IMR-90 (cell line): ENCODE data around the gene RAP1GAP2. TPM values are rescaled to one million over a fixed set of nuclear protein-coding genes. Genes with fewer than 3 reads are reported as not detected.

Experiments used
- ATAC-seq: fragments of 200-7000 bp; cut with Tn5 transposase; 2 replicates; pipeline ENCODE4 v1.9.1; 2020; ENCODE audit warnings: low read depth, mild to moderate bottlenecking, moderate library complexity
- BruUV-seq: library from RNA; stranded (reverse); fragments of 400-500 nt; replicated peaks from 2 replicates; lab custom pipeline; 2021; lab: Mats Ljungman, UMichigan
- CTCF ChIA-PET: fragments of 300-600 bp; formaldehyde crosslinking; extraction: SDS; loops from one replicate; lab custom pipeline; 2021; ENCODE audit warnings: antibody characterized with exemption; lab: Yijun Ruan, JAX
- POLR2A ChIA-PET: fragments of 300-600 bp; sonication (Branson Sonifier 250); formaldehyde crosslinking; loops from one replicate; lab custom pipeline; 2022; ENCODE audit warnings: antibody characterized with exemption; ENCODE audit not compliant: unreplicated experiment; lab: Charles Lee
- DNase-seq: peaks from one replicate; pipeline ENCODE4 v3.0.0; 2013
- H2AFZ ChIP-seq: replicated peaks from 2 replicates; pipeline ENCODE3; 2013; ENCODE audit warnings: low read length, mild to moderate bottlenecking; ENCODE audit not compliant: poor library complexity
- H2AK5ac ChIP-seq: 2 replicates; pipeline ENCODE4 v1.6.1; 2013; ENCODE audit warnings: low read depth, low read length, inconsistent platforms
- H2AK9ac ChIP-seq: replicated peaks from 2 replicates; pipeline ENCODE3; 2013; ENCODE audit warnings: mild to moderate bottlenecking, low read depth, low read length, moderate library complexity; ENCODE audit not compliant: poor library complexity
- H2BK120ac ChIP-seq: 2 replicates; pipeline ENCODE4 v1.6.1; 2013; ENCODE audit warnings: low read depth, low read length, inconsistent platforms
- H2BK15ac ChIP-seq: 3 replicates; pipeline ENCODE4 v1.6.1; 2013; ENCODE audit warnings: low read depth, low read length, inconsistent platforms
- H2BK20ac ChIP-seq: 2 replicates; pipeline ENCODE4 v1.6.1; 2013; ENCODE audit warnings: low read depth, mild to moderate bottlenecking, inconsistent platforms, low read length, moderate library complexity
- H2BK5ac ChIP-seq: 2 replicates; pipeline ENCODE4 v1.6.1; 2013; ENCODE audit warnings: mild to moderate bottlenecking, low read depth, low read length, inconsistent platforms; ENCODE audit not compliant: poor library complexity, severe bottlenecking
- H3K14ac ChIP-seq: replicated peaks from 2 replicates; pipeline ENCODE4 v1.6.1; 2013; ENCODE audit warnings: low read depth, low read length, inconsistent platforms
- H3K18ac ChIP-seq: 2 replicates; pipeline ENCODE4 v1.6.1; 2013; ENCODE audit warnings: low read depth, low read length, control low read depth
- H3K23ac ChIP-seq: 2 replicates; pipeline ENCODE4 v1.6.1; 2013; ENCODE audit warnings: low read depth, low read length, inconsistent platforms
- H3K27ac ChIP-seq: 2 replicates; pipeline ENCODE4 v1.5.1; 2013; ENCODE audit warnings: mild to moderate bottlenecking, control low read depth, low read length; ENCODE audit not compliant: insufficient read depth
- H3K27me3 ChIP-seq: 2 replicates; pipeline ENCODE4 v1.6.1; 2013; ENCODE audit warnings: low read length; ENCODE audit not compliant: control insufficient read depth, insufficient read depth
- H3K36me3 ChIP-seq: 2 replicates; pipeline ENCODE4 v1.6.1; 2013; ENCODE audit warnings: low read length, mixed read lengths; ENCODE audit not compliant: control insufficient read depth, insufficient read depth
- H3K4ac ChIP-seq: 2 replicates; pipeline ENCODE4 v1.6.1; 2013; ENCODE audit warnings: low read depth, low read length, inconsistent platforms
- H3K4me1 ChIP-seq: 2 replicates; pipeline ENCODE4 v1.6.1; 2013; ENCODE audit warnings: low read length, mixed read lengths; ENCODE audit not compliant: control insufficient read depth, insufficient read depth
- H3K4me2 ChIP-seq: 2 replicates; pipeline ENCODE4 v1.6.1; 2013; ENCODE audit warnings: low read depth, mild to moderate bottlenecking, control low read depth, low read length, moderate library complexity
- H3K4me3 ChIP-seq: 2 replicates; pipeline ENCODE4 v1.5.1; 2013; ENCODE audit warnings: low read depth, mild to moderate bottlenecking, control low read depth, low read length, moderate library complexity; ENCODE audit not compliant: insufficient read depth
- H3K56ac ChIP-seq: 2 replicates; pipeline ENCODE4 v1.6.1; 2013; ENCODE audit warnings: low read length, inconsistent platforms; ENCODE audit not compliant: insufficient read depth; ENCODE audit errors: extremely low read depth
- H3K79me1 ChIP-seq, 2 experiments: 2 replicates each; pipeline ENCODE4 v1.6.1; 2013; ENCODE audit warnings: low read length in 2 of 2, inconsistent platforms in 1 of 2, low read depth in 1 of 2
- H3K9ac ChIP-seq: 2 replicates; pipeline ENCODE4 v1.6.1; 2013; ENCODE audit warnings: low read depth, low read length, control low read depth
- H3K9me1 ChIP-seq: 2 replicates; pipeline ENCODE4 v1.6.1; 2013; ENCODE audit warnings: low read length, inconsistent platforms; ENCODE audit not compliant: insufficient read depth
- H3K9me3 ChIP-seq: 2 replicates; pipeline ENCODE4 v1.6.1; 2013; ENCODE audit warnings: low read length; ENCODE audit not compliant: control insufficient read depth, insufficient read depth
- H4K20me1 ChIP-seq: 2 replicates; pipeline ENCODE4 v1.6.1; 2013; ENCODE audit warnings: low read length, inconsistent platforms; ENCODE audit not compliant: insufficient read depth
- H4K5ac ChIP-seq: 2 replicates; pipeline ENCODE4 v1.6.1; 2013; ENCODE audit warnings: mild to moderate bottlenecking, low read depth, low read length, control low read depth
- H4K8ac ChIP-seq, 2 experiments: 2 replicates each; pipeline ENCODE4 v1.6.1; 2013; ENCODE audit warnings: low read depth in 2 of 2, low read length in 2 of 2, control low read depth in 1 of 2, inconsistent platforms in 1 of 2
- H4K91ac ChIP-seq: 2 replicates; pipeline ENCODE4 v1.6.1; 2013; ENCODE audit warnings: low read depth, low read length, inconsistent platforms; ENCODE audit not compliant: insufficient read depth
- BHLHE40 ChIP-seq: fragments of 150-350 bp; IDR thresholded peaks from 2 replicates; pipeline ENCODE4 v1.6.1; 2016; ENCODE audit warnings: mild to moderate bottlenecking, low read depth, low read length
- CEBPB ChIP-seq: IDR thresholded peaks from 2 replicates; pipeline ENCODE4 v1.6.1; 2012; ENCODE audit warnings: low read depth, low read length, improper control_type of control experiment
- CHD1 ChIP-seq: IDR thresholded peaks from 2 replicates; pipeline ENCODE4 v1.6.1; 2012; ENCODE audit warnings: low read depth, low read length, improper control_type of control experiment
- MXI1 ChIP-seq: IDR thresholded peaks from 2 replicates; pipeline ENCODE4 v1.6.1; 2012; ENCODE audit warnings: low read depth, mild to moderate bottlenecking, low read length, moderate library complexity, borderline replicate concordance
- NFE2L2 ChIP-seq: fragments of 150-350 bp; IDR thresholded peaks from 2 replicates; pipeline ENCODE4 v1.6.1; 2016; ENCODE audit warnings: low read depth, mild to moderate bottlenecking, low read length
- RCOR1 ChIP-seq: IDR thresholded peaks from 2 replicates; pipeline ENCODE4 v1.6.1; 2012; ENCODE audit warnings: mild to moderate bottlenecking, low read length, improper control_type of control experiment; ENCODE audit not compliant: insufficient replicate concordance
- RFX5 ChIP-seq: IDR thresholded peaks from 2 replicates; pipeline ENCODE4 v1.8.0; 2012; ENCODE audit warnings: low read depth, mild to moderate bottlenecking, low read length, moderate library complexity
- SMC3 ChIP-seq: fragments of 150-350 bp; IDR thresholded peaks from 2 replicates; pipeline ENCODE4 v1.6.1; 2016; ENCODE audit warnings: low read depth, mild to moderate bottlenecking, antibody characterized with exemption, low read length, moderate library complexity
- USF2 ChIP-seq: fragments of 150-350 bp; IDR thresholded peaks from 2 replicates; pipeline ENCODE4 v1.6.1; 2017; ENCODE audit warnings: mild to moderate bottlenecking, antibody characterized with exemption, low read length, low read depth
- WGBS, 2 experiments: methylation state at CpG; one replicate each; pipeline versions ENCODE4 v1.1.5 to v1.1.7; 2013; ENCODE audit warnings: missing lambda C conversion rate in 2 of 2; ENCODE audit not compliant: insufficient read length in 1 of 2; ENCODE audit errors: extremely low coverage in 2 of 2; 5-methylcytosine and 5-hydroxymethylcytosine counted together
- dilution Hi-C: fragments of 300-500 bp; cut with HindIII; formaldehyde crosslinking; loops from one replicate; pipeline ENCODE4 v1.14.3; 2018; ENCODE audit warnings: low sequenced_read_pairs; ENCODE audit not compliant: unreplicated experiment
- in situ Hi-C: fragments of 300-500 bp; cut with MboI; formaldehyde crosslinking; loops from 3 replicates; pipeline ENCODE4 v1.14.3; 2019; ENCODE audit warnings: low sequenced_read_pairs, inconsistent platforms, mixed read lengths
- intact Hi-C: fragments of 100-400 bp; cut with micrococcal nuclease; formaldehyde crosslinking; loops from 2 replicates; pipeline ENCODE4 v1.10.0; 2022
- polyA plus RNA-seq, 3 experiments: library from polyadenylated mRNA; depleted of rRNA; stranded (reverse); fragments of >200 nt; gene quantifications; 2 replicates each; pipeline ENCODE4 v1.2.3, GENCODE V29; 2012; ENCODE audit warnings: low replicate concordance in 1 of 3
- total RNA-seq: library from RNA; depleted of rRNA; stranded (reverse); fragments of >200 nt; gene quantifications from 2 replicates; pipeline ENCODE4 v1.2.3, GENCODE V29; 2012
- TF ChIP-seq, protein P1 (sequence below): conservative IDR thresholded peaks from 2 replicates; pipeline ENCODE4 v1.5.1; 2012; ENCODE audit warnings: mild to moderate bottlenecking, low read depth, low read length, improper control_type of control experiment
- TF ChIP-seq, protein P2 (sequence below): fragments of 150-350 bp; IDR thresholded peaks from 2 replicates; pipeline ENCODE4 v1.6.1; 2016; ENCODE audit warnings: low read depth, mild to moderate bottlenecking, low read length, moderate library complexity, borderline replicate concordance

Gene RAP1GAP2
- total and polyA plus RNA-seq, 2 of the 4 experiments (the other 2 are of a cell fraction) = 5.7 to 7.5 TPM

GRCh38 chr17:2905696-2906501 lies 109.7 kb downstream of the RAP1GAP2 start:
- Histone ChIP-seq H4K91ac (no peak overlapping the region), H3K9me3 (peaks cover 2% of the 10 kb centered on the region; the same call in 1 of the 2 replicates), H3K4me3 (no peak overlapping the region), H3K27ac (no peak overlapping the region), H3K36me3 (no peaks in the 10 kb centered on the region), H3K4ac (no peak overlapping the region), H4K20me1 (no peaks in the 10 kb centered on the region), H3K79me1 (no peaks in the 10 kb centered on the region; a peak in 2 of 4 replicates), H3K9me1 (no peaks in the 10 kb centered on the region), H3K9ac (no peak overlapping the region), H3K4me2 (no peak overlapping the region), H2BK20ac (no peak overlapping the region), H3K18ac (no peak overlapping the region), H3K27me3 (no peaks in the 10 kb centered on the region), H2AFZ (no peak overlapping the region), H3K56ac (no peak overlapping the region), H2BK5ac (no peak overlapping the region), H4K8ac (no peak overlapping the region), H3K14ac (no peak overlapping the region), H2BK120ac (no peak overlapping the region), H2BK15ac (no peak overlapping the region), H2AK5ac (no peak overlapping the region), H4K5ac (no peak overlapping the region), H2AK9ac (no peak overlapping the region), H3K23ac (no peak overlapping the region), H3K4me1 (peaks cover 2% of the 10 kb centered on the region; the same call in 1 of the 2 replicates)
- BruUV-seq = no TSS peak
- intact Hi-C loops (no loop called here), dilution Hi-C loops (no loop called here), in situ Hi-C loops (no loop called here)
- DNase-seq = no peak
- whole genome bisulfite sequencing, 2 experiments = 42% methylated on average over 5 of the region's 15 CpGs; no CpG with 5 or more reads in 1 of the 2 experiments
- ATAC-seq = no peak
- TF ChIP-seq SMC3 (no peak), USF2 (no peak), NFE2L2 (no peak), CHD1 (no peak), RCOR1 (no peak), CEBPB (no peak), BHLHE40 (no peak), MXI1 (no peak), RFX5 (no peak)
- TF ChIP-seq, protein P1, sequence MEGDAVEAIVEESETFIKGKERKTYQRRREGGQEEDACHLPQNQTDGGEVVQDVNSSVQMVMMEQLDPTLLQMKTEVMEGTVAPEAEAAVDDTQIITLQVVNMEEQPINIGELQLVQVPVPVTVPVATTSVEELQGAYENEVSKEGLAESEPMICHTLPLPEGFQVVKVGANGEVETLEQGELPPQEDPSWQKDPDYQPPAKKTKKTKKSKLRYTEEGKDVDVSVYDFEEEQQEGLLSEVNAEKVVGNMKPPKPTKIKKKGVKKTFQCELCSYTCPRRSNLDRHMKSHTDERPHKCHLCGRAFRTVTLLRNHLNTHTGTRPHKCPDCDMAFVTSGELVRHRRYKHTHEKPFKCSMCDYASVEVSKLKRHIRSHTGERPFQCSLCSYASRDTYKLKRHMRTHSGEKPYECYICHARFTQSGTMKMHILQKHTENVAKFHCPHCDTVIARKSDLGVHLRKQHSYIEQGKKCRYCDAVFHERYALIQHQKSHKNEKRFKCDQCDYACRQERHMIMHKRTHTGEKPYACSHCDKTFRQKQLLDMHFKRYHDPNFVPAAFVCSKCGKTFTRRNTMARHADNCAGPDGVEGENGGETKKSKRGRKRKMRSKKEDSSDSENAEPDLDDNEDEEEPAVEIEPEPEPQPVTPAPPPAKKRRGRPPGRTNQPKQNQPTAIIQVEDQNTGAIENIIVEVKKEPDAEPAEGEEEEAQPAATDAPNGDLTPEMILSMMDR = no peak
- TF ChIP-seq, protein P2, sequence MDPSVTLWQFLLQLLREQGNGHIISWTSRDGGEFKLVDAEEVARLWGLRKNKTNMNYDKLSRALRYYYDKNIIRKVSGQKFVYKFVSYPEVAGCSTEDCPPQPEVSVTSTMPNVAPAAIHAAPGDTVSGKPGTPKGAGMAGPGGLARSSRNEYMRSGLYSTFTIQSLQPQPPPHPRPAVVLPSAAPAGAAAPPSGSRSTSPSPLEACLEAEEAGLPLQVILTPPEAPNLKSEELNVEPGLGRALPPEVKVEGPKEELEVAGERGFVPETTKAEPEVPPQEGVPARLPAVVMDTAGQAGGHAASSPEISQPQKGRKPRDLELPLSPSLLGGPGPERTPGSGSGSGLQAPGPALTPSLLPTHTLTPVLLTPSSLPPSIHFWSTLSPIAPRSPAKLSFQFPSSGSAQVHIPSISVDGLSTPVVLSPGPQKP = no peak
- CTCF ChIA-PET = no interaction called here
- POLR2A ChIA-PET = no interaction called here
